H9 (cell line): ENCODE results near the gene LUZP4. TPM values are rescaled to one million over a fixed set of nuclear protein-coding genes. Genes with fewer than 3 reads are reported as not detected.

Experiments used
- DNase-seq: peaks from one replicate; pipeline ENCODE4 v3.0.0-alpha.2; 2017
- H2AFZ ChIP-seq: one replicate; pipeline ENCODE4 v1.6.1; 2013; ENCODE audit warnings: mild to moderate bottlenecking, low read length, control low read depth, moderate library complexity
- H2AK5ac ChIP-seq: 2 replicates; pipeline ENCODE4 v1.6.1; 2013; ENCODE audit warnings: low read length, control low read depth, mixed read lengths; ENCODE audit not compliant: insufficient read length
- H2BK120ac ChIP-seq: one replicate; pipeline ENCODE4 v1.6.1; 2013; ENCODE audit warnings: low read depth, mild to moderate bottlenecking, low read length, control low read depth, inconsistent platforms; ENCODE audit not compliant: poor library complexity, severe bottlenecking
- H2BK12ac ChIP-seq: 2 replicates; pipeline ENCODE4 v1.6.1; 2013; ENCODE audit warnings: low read length, control low read depth, mixed read lengths, low read depth; ENCODE audit not compliant: insufficient read length
- H2BK15ac ChIP-seq: 2 replicates; pipeline ENCODE4 v1.6.1; 2013; ENCODE audit warnings: low read depth, low read length, control low read depth
- H2BK20ac ChIP-seq: one replicate; pipeline ENCODE4 v1.6.1; 2013; ENCODE audit warnings: low read depth, mild to moderate bottlenecking, low read length, control low read depth, inconsistent platforms; ENCODE audit not compliant: poor library complexity, severe bottlenecking
- H2BK5ac ChIP-seq: 2 replicates; pipeline ENCODE4 v1.6.1; 2013; ENCODE audit warnings: low read length, control low read depth, mixed read lengths; ENCODE audit not compliant: insufficient read length
- H3K14ac ChIP-seq: 2 replicates; pipeline ENCODE4 v1.6.1; 2013; ENCODE audit warnings: low read length, control low read depth; ENCODE audit not compliant: insufficient read depth
- H3K18ac ChIP-seq: 2 replicates; pipeline ENCODE4 v1.6.1; 2013; ENCODE audit warnings: low read depth, mild to moderate bottlenecking, mixed read lengths, low read length, control low read depth; ENCODE audit not compliant: insufficient read length
- H3K23ac ChIP-seq: 2 replicates; pipeline ENCODE4 v1.6.1; 2013; ENCODE audit warnings: low read length, control low read depth, mixed read lengths, low read depth; ENCODE audit not compliant: insufficient read length
- H3K23me2 ChIP-seq: 2 replicates; pipeline ENCODE4 v1.6.1; 2013; ENCODE audit warnings: low read depth, mild to moderate bottlenecking, mixed read lengths, low read length, control low read depth; ENCODE audit not compliant: insufficient read length, poor library complexity, severe bottlenecking
- H3K27ac ChIP-seq: 2 replicates; pipeline ENCODE4 v1.5.1; 2013; ENCODE audit warnings: low read length, control low read depth, mixed read lengths, low read depth; ENCODE audit not compliant: insufficient read length
- H3K27me3 ChIP-seq: 2 replicates; pipeline ENCODE4 v1.6.1; 2013; ENCODE audit warnings: low read length, control low read depth, inconsistent platforms; ENCODE audit not compliant: insufficient read depth
- H3K4ac ChIP-seq: 2 replicates; pipeline ENCODE4 v1.6.1; 2013; ENCODE audit warnings: low read depth, mild to moderate bottlenecking, control low read depth, inconsistent platforms, low read length, moderate library complexity
- H3K4me1 ChIP-seq: 2 replicates; pipeline ENCODE4 v1.6.1; 2013; ENCODE audit warnings: low read length, control low read depth, inconsistent platforms; ENCODE audit not compliant: insufficient read depth
- H3K4me2 ChIP-seq: 2 replicates; pipeline ENCODE4 v1.6.1; 2013; ENCODE audit warnings: low read length, control low read depth, mixed read lengths; ENCODE audit not compliant: insufficient read length, insufficient read depth
- H3K56ac ChIP-seq: 2 replicates; pipeline ENCODE4 v1.6.1; 2013; ENCODE audit warnings: low read depth, mild to moderate bottlenecking, mixed read lengths, low read length, control low read depth; ENCODE audit not compliant: insufficient read length
- H3K79me1 ChIP-seq: 2 replicates; pipeline ENCODE4 v1.6.1; 2013; ENCODE audit warnings: low read depth, mild to moderate bottlenecking, moderate library complexity, low read length, control low read depth, inconsistent platforms; ENCODE audit not compliant: insufficient read depth, poor library complexity, severe bottlenecking
- H3K79me2 ChIP-seq: 2 replicates; pipeline ENCODE4 v1.6.1; 2013; ENCODE audit warnings: low read length, control low read depth, inconsistent platforms; ENCODE audit not compliant: insufficient read depth
- H3K9ac ChIP-seq: 2 replicates; pipeline ENCODE4 v1.6.1; 2013; ENCODE audit warnings: low read length, control low read depth, mixed read lengths; ENCODE audit not compliant: insufficient read length; ENCODE audit errors: extremely low read depth
- H3K9me3 ChIP-seq: one replicate; pipeline ENCODE4 v1.6.1; 2013; ENCODE audit warnings: low read depth, low read length, inconsistent platforms; ENCODE audit not compliant: control insufficient read depth
- H3T11ph ChIP-seq: one replicate; pipeline ENCODE4 v1.6.1; 2013; ENCODE audit warnings: mild to moderate bottlenecking, low read length, control low read depth, inconsistent platforms
- H4K20me1 ChIP-seq: one replicate; pipeline ENCODE4 v1.6.1; 2013; ENCODE audit not compliant: control insufficient read depth, insufficient read length, insufficient read depth
- H4K5ac ChIP-seq: 2 replicates; pipeline ENCODE4 v1.6.1; 2013; ENCODE audit warnings: low read depth, mild to moderate bottlenecking, mixed read lengths, low read length, control low read depth; ENCODE audit not compliant: insufficient read length
- H4K8ac ChIP-seq: replicated peaks from 2 replicates; pipeline ENCODE4 v1.6.1; 2013; ENCODE audit warnings: low read length, control low read depth, mixed read lengths, low read depth; ENCODE audit not compliant: insufficient read length
- H4K91ac ChIP-seq: 2 replicates; pipeline ENCODE4 v1.6.1; 2013; ENCODE audit warnings: low read depth, mild to moderate bottlenecking, moderate library complexity, mixed read lengths, low read length, control low read depth; ENCODE audit not compliant: insufficient read length
- H3K27ac Mint-ChIP-seq, 3 experiments: 2 replicates in 2 of 3; 3 replicates in 1 of 3; pipeline ENCODE4 v1.8.0; 2020 to 2021; ENCODE audit warnings: mixed read lengths in 3 of 3, mild to moderate bottlenecking in 1 of 3, moderate library complexity in 1 of 3
- H3K27me3 Mint-ChIP-seq: 2 replicates; pipeline ENCODE4 v1.8.0; 2021; ENCODE audit warnings: low read depth, mild to moderate bottlenecking, moderate library complexity, mixed read lengths
- H3K36me3 Mint-ChIP-seq, 3 experiments: 2 replicates in 2 of 3; 3 replicates in 1 of 3; pipeline ENCODE4 v1.8.0; 2020 to 2021; ENCODE audit warnings: low read depth in 3 of 3, mixed read lengths in 3 of 3; ENCODE audit not compliant: insufficient read depth in 1 of 3
- H3K4me1 Mint-ChIP-seq, 2 experiments: 2 replicates each; pipeline ENCODE4 v1.8.0; 2020; ENCODE audit warnings: mixed read lengths in 2 of 2
- H3K4me3 Mint-ChIP-seq, 2 experiments: 2 replicates in 1 of 2; 3 replicates in 1 of 2; pipeline ENCODE4 v1.8.0; 2020 to 2021; ENCODE audit warnings: mild to moderate bottlenecking in 2 of 2, mixed read lengths in 2 of 2, moderate library complexity in 1 of 2
- H3K9me3 Mint-ChIP-seq, 2 experiments: 2 replicates in 1 of 2; 3 replicates in 1 of 2; pipeline ENCODE4 v1.8.0; 2020; ENCODE audit warnings: mild to moderate bottlenecking in 2 of 2, mixed read lengths in 2 of 2, moderate library complexity in 1 of 2
- CTCF ChIP-seq: fragments of 200-600 bp; sonication (generic); conservative IDR thresholded peaks from 3 replicates; pipeline ENCODE4 v1.8.0; 2021; ENCODE audit warnings: antibody characterized with exemption, mild to moderate bottlenecking
- WGBS: extraction: QIAGEN DNeasy Blood & Tissue Kit; methylation state at CpG from one replicate; pipeline ENCODE4 v1.1.7; 2013; ENCODE audit warnings: missing lambda C conversion rate, low lambda C conversion rate, mixed read lengths; ENCODE audit not compliant: insufficient read length; ENCODE audit errors: extremely low coverage; 5-methylcytosine and 5-hydroxymethylcytosine counted together
- total RNA-seq: library from RNA; stranded (reverse); gene quantifications from 2 replicates; pipeline ENCODE4 v1.2.1, GENCODE V29; 2021

Gene LUZP4
- total RNA-seq, 1 experiment from 2014 or later: not detected

DNA sequence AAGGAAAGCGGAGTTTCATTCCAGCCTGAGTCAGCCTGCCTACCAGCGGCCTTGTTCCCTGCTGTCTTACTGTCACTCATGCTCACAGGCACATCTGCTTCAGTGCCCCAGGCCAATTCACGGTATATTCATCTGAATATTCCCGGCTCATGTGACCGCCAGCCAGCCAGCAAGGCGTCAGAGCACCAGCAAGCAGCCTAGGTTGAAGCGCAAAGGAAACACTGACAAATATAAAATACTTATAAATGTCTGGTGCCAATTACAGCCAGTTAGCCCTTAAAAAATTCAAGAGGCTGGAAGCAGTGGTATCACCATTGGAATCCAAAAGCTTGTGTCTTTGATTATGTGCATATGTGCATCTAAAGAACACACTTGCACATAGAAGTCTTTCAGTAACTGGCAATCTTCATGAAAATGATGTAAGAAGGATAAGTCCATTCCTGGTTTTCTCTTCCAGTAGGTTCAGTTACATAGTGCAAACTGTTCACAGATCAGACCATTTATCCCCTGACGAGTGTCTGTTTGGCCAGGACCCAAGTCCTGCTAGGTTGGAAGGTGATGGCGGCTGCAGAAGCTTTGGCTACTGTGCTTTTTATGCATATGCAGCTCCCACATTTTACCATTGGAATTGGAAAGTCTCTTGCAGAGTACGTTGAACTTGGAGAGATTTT is 61.3 kb downstream of the LUZP4 start:
- H3K56ac ChIP-seq: no peak overlapping the region
- no peak overlapping the region for H4K91ac ChIP-seq
- no peaks in the 10 kb centered on the region for H3K79me2 ChIP-seq
- no peak overlapping the region for H2AFZ ChIP-seq
- no peak overlapping the region for H3K27ac ChIP-seq
- H3K4me1 ChIP-seq: no peaks in the 10 kb centered on the region
- WGBS: no CpG with 5 or more reads among the region's 10 CpGs
- H2AK5ac ChIP-seq: no peak overlapping the region
- H2BK15ac ChIP-seq: no peak overlapping the region
- no peak overlapping the region for H3K4me2 ChIP-seq
- no peaks in the 10 kb centered on the region for H3K23me2 ChIP-seq
- no peaks in the 10 kb centered on the region for H3K9me3 ChIP-seq
- no peaks in the 10 kb centered on the region; the same call in 1 of the 2 replicates for H3K27me3 ChIP-seq
- no peaks in the 10 kb centered on the region for H3K79me1 ChIP-seq
- no peak overlapping the region for H4K5ac ChIP-seq
- no peak overlapping the region for H3K4ac ChIP-seq
- no peak overlapping the region for H4K8ac ChIP-seq
- no peak overlapping the region for H3K9ac ChIP-seq
- Mint-ChIP-seq H3K27me3 (peaks cover 17% of the 10 kb centered on the region), H3K4me3 (no peak overlapping the region), H3K9me3 (peaks cover 12 to 16% of the 10 kb centered on the region in 2 experiments), H3K27ac (no peak overlapping the region), H3K4me1 (peaks cover 7 to 9% of the 10 kb centered on the region in 2 experiments; a peak in 3 of 4 replicates), H3K36me3 (peaks cover 7 to 9% (median 7%) of the 10 kb centered on the region in 3 experiments)
- no peak for DNase-seq
- no peaks in the 10 kb centered on the region for H4K20me1 ChIP-seq
- H2BK12ac ChIP-seq: no peak overlapping the region
- TF ChIP-seq CTCF: no peak
- H3K23ac ChIP-seq: no peak overlapping the region
- H3K18ac ChIP-seq: no peak overlapping the region
- H2BK5ac ChIP-seq: no peak overlapping the region
- no peak overlapping the region for H3T11ph ChIP-seq
- H3K14ac ChIP-seq: no peak overlapping the region
- no peak overlapping the region for H2BK120ac ChIP-seq
- H2BK20ac ChIP-seq: no peak overlapping the region
